Testis (tissue), 3 donors: Measurements from ENCODE around the gene ADAMTS1. TPM values are rescaled to one million over a fixed set of nuclear protein-coding genes. Genes with fewer than 3 reads are reported as not detected.
"Not testable (repeated sequence)": the region's sequence is repeated elsewhere in the genome, so short reads cannot be mapped to it uniquely, and the experiment has no call there.

Experiments
- DNase-seq: peaks from one replicate; pipeline ENCODE4 v3.0.0-alpha.2; 2019
- H3K27ac ChIP-seq, 2 donors: fragments of 200-600 bp; sonication (generic); one replicate each; pipeline ENCODE4 v1.5.1; 2019
- H3K27me3 ChIP-seq: fragments of 200-600 bp; sonication (generic); one replicate; pipeline ENCODE4 v1.5.1; 2019
- H3K36me3 ChIP-seq: fragments of 200-600 bp; sonication (generic); one replicate; pipeline ENCODE4 v1.5.1; 2017; ENCODE audit warnings: low read depth; ENCODE audit errors: missing control alignments
- H3K4me1 ChIP-seq: fragments of 200-600 bp; sonication (generic); one replicate; pipeline ENCODE4 v1.5.1; 2019
- H3K4me3 ChIP-seq, 2 donors: fragments of 200-600 bp; sonication (generic); one replicate each; pipeline ENCODE4 v1.5.1; 2017 to 2019
- H3K9me3 ChIP-seq: fragments of 200-600 bp; sonication (generic); one replicate; pipeline ENCODE4 v1.5.1; 2017
- POLR2A ChIP-seq: fragments of 450-650 bp; IDR thresholded peaks from one replicate; pipeline ENCODE4 v1.6.1; 2017; ENCODE audit warnings: antibody characterized with exemption, mild to moderate bottlenecking, moderate library complexity
- WGBS, 2 donors: methylation state at CpG; one replicate each; pipeline ENCODE4 v1.1.5; 2018; 5-methylcytosine and 5-hydroxymethylcytosine counted together
- intact Hi-C: fragments of 100-400 bp; cut with DNase I; formaldehyde crosslinking; loops from one replicate; pipeline ENCODE4 v1.15.1; 2023; ENCODE audit warnings: low total_unique reads
- polyA plus RNA-seq: library from polyadenylated mRNA; stranded (reverse); fragments of 350-450 nt; fragmentation: Illumina TruSeq; extraction: RNeasy Lipid Tissue Mini Kit (QIAGEN cat#74804); gene quantifications from one replicate; pipeline ENCODE4 v1.2.3, GENCODE V29; 2014; ENCODE audit warnings: low read depth, low replicate concordance; ENCODE audit not compliant: insufficient read depth
- total RNA-seq, 2 donors: library from RNA; depleted of rRNA; stranded (reverse); fragments of >200 nt; gene quantifications; one replicate each; pipeline ENCODE4 v1.2.3, GENCODE V29; 2016
- TF ChIP-seq, protein P1 (sequence below), 3 experiments: fragments of 450-650 bp in 2 of 3; fragments of 200-600 bp in 1 of 3; sonication (generic) in 1 of 3; IDR thresholded peaks; one replicate each; pipeline ENCODE4 v1.5.1; 2016 to 2019; ENCODE audit warnings: antibody characterized with exemption in 3 of 3, mild to moderate bottlenecking in 2 of 3, moderate library complexity in 1 of 3

ADAMTS1 gene
- total and polyA plus RNA-seq, 3 donors from 2014 or later: 15.9 to 33.7 (median 31.3) TPM

- Histone ChIP-seq H3K4me3 (no peak overlapping the region), H3K27ac (no peak overlapping the region), H3K36me3 (no peaks in the 10 kb centered on the region), H3K4me1 (no peaks in the 10 kb centered on the region), H3K9me3 (no peaks in the 10 kb centered on the region), H3K27me3 (no peaks in the 10 kb centered on the region)
- no peak for TF ChIP-seq POLR2A
- TF ChIP-seq, protein P1, sequence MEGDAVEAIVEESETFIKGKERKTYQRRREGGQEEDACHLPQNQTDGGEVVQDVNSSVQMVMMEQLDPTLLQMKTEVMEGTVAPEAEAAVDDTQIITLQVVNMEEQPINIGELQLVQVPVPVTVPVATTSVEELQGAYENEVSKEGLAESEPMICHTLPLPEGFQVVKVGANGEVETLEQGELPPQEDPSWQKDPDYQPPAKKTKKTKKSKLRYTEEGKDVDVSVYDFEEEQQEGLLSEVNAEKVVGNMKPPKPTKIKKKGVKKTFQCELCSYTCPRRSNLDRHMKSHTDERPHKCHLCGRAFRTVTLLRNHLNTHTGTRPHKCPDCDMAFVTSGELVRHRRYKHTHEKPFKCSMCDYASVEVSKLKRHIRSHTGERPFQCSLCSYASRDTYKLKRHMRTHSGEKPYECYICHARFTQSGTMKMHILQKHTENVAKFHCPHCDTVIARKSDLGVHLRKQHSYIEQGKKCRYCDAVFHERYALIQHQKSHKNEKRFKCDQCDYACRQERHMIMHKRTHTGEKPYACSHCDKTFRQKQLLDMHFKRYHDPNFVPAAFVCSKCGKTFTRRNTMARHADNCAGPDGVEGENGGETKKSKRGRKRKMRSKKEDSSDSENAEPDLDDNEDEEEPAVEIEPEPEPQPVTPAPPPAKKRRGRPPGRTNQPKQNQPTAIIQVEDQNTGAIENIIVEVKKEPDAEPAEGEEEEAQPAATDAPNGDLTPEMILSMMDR (IDR thresholded peaks at IDR 0.05): no peak
- intact Hi-C loops: no loop called here
- 94 to 95% methylated on average over 1 of the region's 1 CpG for WGBS, 2 donors
- no peak for DNase-seq
These were observed 29.1 kb upstream of the ADAMTS1 start for GRCh38 chr21:26874347-26874746.

- no peak for TF ChIP-seq POLR2A
- TF ChIP-seq, protein P1 (IDR thresholded peaks at IDR 0.05): no peak
- no peaks in the 10 kb centered on the region for H3K9me3 ChIP-seq
- no peak for DNase-seq
- WGBS, 2 donors: 96 to 97% methylated on average over 3 of the region's 3 CpGs
- intact Hi-C loops: no loop called here
- H3K27me3 ChIP-seq: no peaks in the 10 kb centered on the region
- no peak overlapping the region for H3K27ac ChIP-seq
- no peaks in the 10 kb centered on the region for H3K36me3 ChIP-seq
- no peaks in the 10 kb centered on the region for H3K4me1 ChIP-seq
- H3K4me3 ChIP-seq: no peak overlapping the region
These were observed 20.6 kb upstream of the ADAMTS1 start for GRCh38 chr21:26865857-26866256.

DNA sequence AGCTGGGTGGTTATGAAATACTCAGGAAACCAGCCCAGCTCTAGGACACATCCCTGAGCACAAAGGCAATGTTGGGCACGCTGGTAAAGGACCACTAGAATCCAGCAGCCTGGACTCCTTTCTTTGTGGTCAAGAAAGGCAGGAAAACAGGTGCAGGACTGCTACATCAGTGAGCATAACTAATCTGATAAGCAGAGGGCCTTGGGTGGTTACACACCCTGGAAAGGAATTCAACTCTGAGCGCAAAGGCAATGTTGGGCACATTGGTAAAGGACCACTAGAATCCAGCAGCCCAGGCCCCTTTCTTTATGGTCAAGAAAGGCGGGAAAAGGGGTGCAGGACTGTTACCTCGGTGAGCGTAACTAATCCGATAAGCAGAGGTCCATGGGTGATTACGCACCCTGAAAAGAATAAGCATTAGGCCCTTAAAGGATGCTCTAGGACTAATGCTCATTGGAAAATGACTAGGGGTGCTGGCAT, 11.7 kb upstream of the ADAMTS1 start:
- DNase-seq, H3K27ac ChIP-seq, H3K4me3 ChIP-seq, H3K27me3 ChIP-seq, intact Hi-C loops, H3K4me1 ChIP-seq, H3K9me3 ChIP-seq, H3K36me3 ChIP-seq: not testable (repeated sequence)
- WGBS, 2 donors: 94 to 95% methylated on average over 7 of the region's 7 CpGs

GRCh38 chr21:26854695-26855094, 9.5 kb upstream of the ADAMTS1 start:
- H3K27me3 ChIP-seq, DNase-seq, intact Hi-C loops, H3K9me3 ChIP-seq, H3K27ac ChIP-seq, H3K4me1 ChIP-seq, H3K36me3 ChIP-seq, H3K4me3 ChIP-seq: not testable (repeated sequence)
- 78 to 86% methylated on average over 7 to 14 of the region's 14 CpGs for WGBS, 2 donors

DNA sequence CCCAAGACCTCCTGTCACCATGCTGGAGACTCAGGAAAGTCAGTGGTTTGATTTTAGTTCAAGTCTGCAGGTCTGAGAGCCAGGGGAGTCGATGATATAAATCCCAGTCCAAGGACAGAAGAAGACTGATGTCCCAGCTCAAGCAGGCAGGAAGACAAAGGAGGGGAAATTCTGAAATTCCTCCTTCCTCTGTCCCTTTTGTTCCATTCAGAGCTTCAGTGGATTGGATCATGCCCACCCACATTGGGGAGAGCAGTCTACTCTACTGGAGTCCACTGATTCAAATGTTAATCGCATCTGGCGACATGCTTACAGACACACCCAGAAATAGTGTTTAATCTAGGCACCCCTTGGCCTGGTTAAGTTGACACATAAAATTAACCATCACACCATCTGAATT, 7.2 kb upstream of the ADAMTS1 start:
- TF ChIP-seq, protein P1 (IDR thresholded peaks at IDR 0.05): no peak
- no peak for TF ChIP-seq POLR2A
- intact Hi-C loops: no loop called here
- Histone ChIP-seq H3K27me3 (no peaks in the 10 kb centered on the region), H3K4me3 (no peak overlapping the region), H3K4me1 (no peaks in the 10 kb centered on the region), H3K27ac (no peak overlapping the region), H3K9me3 (no peaks in the 10 kb centered on the region), H3K36me3 (no peaks in the 10 kb centered on the region)
- DNase-seq: no peak
- 91 to 94% methylated on average over 3 of the region's 3 CpGs for WGBS, 2 donors

DNA sequence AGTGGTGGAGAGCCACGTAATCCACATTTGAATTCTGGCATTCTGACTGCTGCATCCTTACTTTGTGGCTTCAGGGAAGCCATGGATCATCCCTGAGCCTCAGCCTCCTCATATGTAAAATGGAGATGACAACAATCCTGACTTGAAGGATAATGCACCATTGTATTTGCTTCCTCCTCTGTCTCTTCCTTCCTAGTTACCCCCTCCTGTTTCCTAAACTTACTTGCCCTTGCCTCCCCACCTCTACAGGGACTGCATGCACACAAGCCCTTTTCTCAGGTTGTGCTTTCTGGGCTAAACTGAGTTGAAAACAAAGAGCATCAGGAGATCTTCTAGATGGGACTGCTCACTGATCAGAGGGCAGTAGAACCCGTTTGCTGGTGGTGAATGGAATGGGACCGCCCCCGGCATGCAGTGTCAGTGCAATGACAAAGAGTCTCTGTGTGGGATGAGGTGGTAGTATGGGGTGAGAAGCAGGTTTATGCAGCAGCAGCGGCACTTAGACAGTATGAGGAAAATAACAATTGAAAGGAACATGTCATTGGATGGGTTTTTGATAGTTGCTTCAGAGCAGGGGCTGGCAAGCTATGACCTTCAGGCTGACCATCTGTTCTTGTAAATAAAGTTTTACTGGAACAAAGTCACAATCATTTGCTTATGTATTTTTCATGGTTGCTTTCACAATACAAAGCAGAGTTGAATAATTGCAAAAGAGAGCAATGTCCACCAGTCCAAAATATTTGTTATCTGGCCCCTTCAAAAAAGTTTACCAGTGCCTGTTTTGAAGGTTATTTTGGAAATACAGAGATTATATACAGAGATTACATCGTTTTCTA, 6.1 kb upstream of the ADAMTS1 start:
- H3K4me1 ChIP-seq: no peaks in the 10 kb centered on the region
- no peak overlapping the region for H3K4me3 ChIP-seq
- WGBS, 2 donors: 75% methylated on average over 6 of the region's 6 CpGs
- H3K9me3 ChIP-seq: no peaks in the 10 kb centered on the region
- no peak for DNase-seq
- TF ChIP-seq, protein P1 (IDR thresholded peaks at IDR 0.05): no peak
- TF ChIP-seq POLR2A: no peak
- H3K36me3 ChIP-seq: no peaks in the 10 kb centered on the region
- intact Hi-C loops: no loop called here
- H3K27me3 ChIP-seq: no peaks in the 10 kb centered on the region
- no peak overlapping the region for H3K27ac ChIP-seq
